Kidney (tissue), 14 donors: ENCODE data around the gene UMPS. TPM values are rescaled to one million over a fixed set of nuclear protein-coding genes. Genes with fewer than 3 reads are reported as not detected.

Source experiments
- DNase-seq, 5 donors: peaks; one replicate each; pipeline ENCODE4 v3.0.0-alpha.2; 2013 to 2020
- FAIRE-seq: peaks from 2 replicates; lab custom pipeline; 2012; peaks lifted over from hg19 to GRCh38; lab: Jason Lieb, UNC
- H3K27ac ChIP-seq, 2 donors: one replicate each; pipeline ENCODE4 v1.7.0; 2013; ENCODE audit warnings: low read depth in 2 of 2, low read length in 2 of 2, inconsistent platforms in 1 of 2
- H3K27me3 ChIP-seq: one replicate; pipeline ENCODE4 v1.7.1; 2013; ENCODE audit warnings: low read length, inconsistent platforms; ENCODE audit not compliant: control insufficient read depth, insufficient read depth
- H3K36me3 ChIP-seq, 3 donors: one replicate each; pipeline versions ENCODE4 v1.7.0 to v1.7.1; 2013; ENCODE audit warnings: low read length in 3 of 3, control low read depth in 1 of 3, inconsistent platforms in 1 of 3; ENCODE audit not compliant: insufficient read depth in 3 of 3, control insufficient read depth in 2 of 3
- H3K4me1 ChIP-seq, 3 donors: one replicate each; pipeline versions ENCODE4 v1.7.0 to v1.7.1; 2013; ENCODE audit warnings: low read length in 3 of 3, inconsistent platforms in 1 of 3, low read depth in 1 of 3; ENCODE audit not compliant: control insufficient read depth in 2 of 3, insufficient read depth in 2 of 3
- H3K4me3 ChIP-seq, 3 donors: one replicate each; pipeline versions ENCODE4 v1.7.0 to v1.8.1; 2013; ENCODE audit warnings: low read length in 3 of 3, control low read depth in 1 of 3, inconsistent platforms in 1 of 3
- H3K9ac ChIP-seq, 3 donors: one replicate each; pipeline versions ENCODE4 v1.7.0 to v1.7.1; 2013; ENCODE audit warnings: low read length in 3 of 3, control low read depth in 1 of 3, inconsistent platforms in 1 of 3
- H3K9me3 ChIP-seq, 3 donors: one replicate each; pipeline versions ENCODE4 v1.7.0 to v1.7.1; 2013; ENCODE audit warnings: low read length in 3 of 3, control low read depth in 1 of 3, inconsistent platforms in 1 of 3; ENCODE audit not compliant: control insufficient read depth in 2 of 3, insufficient read depth in 1 of 3
- intact Hi-C: fragments of 100-400 bp; cut with DNase I; formaldehyde crosslinking; loops from one replicate; pipeline ENCODE4 v1.11.1; 2022
- polyA plus RNA-seq: library from polyadenylated mRNA; stranded (reverse); fragments of 350-450 nt; fragmentation: Illumina TruSeq; extraction: RNeasy Lipid Tissue Mini Kit (QIAGEN cat#74804); gene quantifications from one replicate; pipeline ENCODE4 v1.2.3, GENCODE V29; 2014; ENCODE audit warnings: low read depth, low replicate concordance; ENCODE audit not compliant: insufficient read depth
- total RNA-seq: library from RNA; stranded (reverse); fragmentation: NEBNext Ultra II Directional; extraction: Animal tissue kit (Norgen Biotek cat#: 25700); gene quantifications from one replicate; pipeline ENCODE4 v1.2.1, GENCODE V29; 2021
- TF ChIP-seq, protein P1 (sequence below): IDR thresholded peaks from 3 replicates; pipeline ENCODE4 v1.5.1; 2012; ENCODE audit warnings: mild to moderate bottlenecking, moderate library complexity, borderline replicate concordance; ENCODE audit not compliant: insufficient read depth; ENCODE audit errors: extremely low read depth
- donor health status: control.
- donor health status: control.
- donor health status: control.
- donor health status: control.
- donor health status: control.
- donor health status: DM: yes; HTN: yes; CAD: no.
- donor health status: Normal renal cell carcinoma (clear cell type).

UMPS gene
- total and polyA plus RNA-seq, 2 donors from 2014 or later = 24.7 to 25.7 TPM

DNA sequence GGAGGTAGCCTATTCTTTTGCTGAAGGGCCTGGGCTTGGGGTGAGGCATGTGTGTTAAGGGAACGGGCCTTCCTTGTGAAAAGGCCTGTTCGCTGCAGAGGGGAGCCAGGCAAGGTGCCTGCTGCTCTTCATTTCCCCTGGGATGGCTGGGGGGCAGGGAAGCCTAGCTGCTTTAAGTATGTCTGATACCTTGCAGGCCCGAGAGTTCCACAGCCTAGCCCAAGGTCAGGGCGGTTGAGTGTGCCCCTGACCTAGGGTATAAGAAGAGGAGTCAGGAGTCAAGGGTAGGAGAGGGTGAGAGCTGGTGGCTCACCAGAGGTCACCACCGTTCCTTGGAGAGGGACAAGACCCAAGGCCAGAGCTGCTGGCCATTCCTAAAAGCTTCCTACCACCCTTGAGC, 46.6 kb downstream of the UMPS start:
- H3K4me3 ChIP-seq = no peak overlapping the region
- TF ChIP-seq, protein P1, sequence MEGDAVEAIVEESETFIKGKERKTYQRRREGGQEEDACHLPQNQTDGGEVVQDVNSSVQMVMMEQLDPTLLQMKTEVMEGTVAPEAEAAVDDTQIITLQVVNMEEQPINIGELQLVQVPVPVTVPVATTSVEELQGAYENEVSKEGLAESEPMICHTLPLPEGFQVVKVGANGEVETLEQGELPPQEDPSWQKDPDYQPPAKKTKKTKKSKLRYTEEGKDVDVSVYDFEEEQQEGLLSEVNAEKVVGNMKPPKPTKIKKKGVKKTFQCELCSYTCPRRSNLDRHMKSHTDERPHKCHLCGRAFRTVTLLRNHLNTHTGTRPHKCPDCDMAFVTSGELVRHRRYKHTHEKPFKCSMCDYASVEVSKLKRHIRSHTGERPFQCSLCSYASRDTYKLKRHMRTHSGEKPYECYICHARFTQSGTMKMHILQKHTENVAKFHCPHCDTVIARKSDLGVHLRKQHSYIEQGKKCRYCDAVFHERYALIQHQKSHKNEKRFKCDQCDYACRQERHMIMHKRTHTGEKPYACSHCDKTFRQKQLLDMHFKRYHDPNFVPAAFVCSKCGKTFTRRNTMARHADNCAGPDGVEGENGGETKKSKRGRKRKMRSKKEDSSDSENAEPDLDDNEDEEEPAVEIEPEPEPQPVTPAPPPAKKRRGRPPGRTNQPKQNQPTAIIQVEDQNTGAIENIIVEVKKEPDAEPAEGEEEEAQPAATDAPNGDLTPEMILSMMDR = no peak
- H3K27ac ChIP-seq = no peak overlapping the region
- H3K4me1 ChIP-seq = peaks cover 3 to 59% (median 48%) of the 10 kb centered on the region in 3 donors
- H3K36me3 ChIP-seq = no peaks in the 10 kb centered on the region
- no peaks in the 10 kb centered on the region for H3K27me3 ChIP-seq
- FAIRE-seq = no peak
- intact Hi-C loops = no loop called here
- no peaks in the 10 kb centered on the region for H3K9me3 ChIP-seq
- no peak for DNase-seq
- H3K9ac ChIP-seq = no peak overlapping the region

DNA sequence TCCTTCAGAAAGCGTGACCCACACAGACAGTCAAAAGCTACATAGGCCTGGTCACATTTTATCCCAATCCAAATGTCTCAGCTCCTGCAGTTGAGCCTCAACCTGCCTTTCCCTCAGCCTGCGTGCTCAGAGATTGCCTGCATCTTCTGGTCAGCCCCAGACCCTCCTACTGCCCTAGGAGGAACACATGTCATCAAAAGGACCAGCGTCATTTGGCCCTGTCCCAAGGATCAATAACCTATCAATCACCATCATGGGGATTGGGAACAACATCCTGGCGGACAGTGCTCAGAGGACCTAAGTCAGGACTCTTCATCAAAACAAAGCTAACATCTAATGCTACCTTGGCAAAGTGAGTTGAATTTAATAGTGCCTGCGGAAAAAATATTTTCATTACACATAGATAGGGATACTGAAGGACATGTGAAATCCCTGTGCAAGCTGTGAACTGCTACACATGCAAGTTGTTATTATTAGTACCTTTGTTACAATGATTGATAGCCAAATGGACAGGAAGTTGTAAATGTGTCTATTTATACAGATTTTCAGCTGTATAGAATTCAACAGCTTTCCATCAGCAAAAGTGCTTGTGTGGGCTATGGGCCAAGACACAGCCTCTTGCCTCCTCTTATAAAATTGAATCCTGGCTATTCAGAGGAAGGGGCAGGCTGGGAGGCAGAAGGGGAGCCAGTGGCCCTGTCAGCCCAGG, 47.7 kb downstream of the UMPS start:
- peak in 2 of 5 donors; percentile 66 to 78 for DNase-seq
- no peak overlapping the region for H3K27ac ChIP-seq
- intact Hi-C loops = no loop called here

DNA sequence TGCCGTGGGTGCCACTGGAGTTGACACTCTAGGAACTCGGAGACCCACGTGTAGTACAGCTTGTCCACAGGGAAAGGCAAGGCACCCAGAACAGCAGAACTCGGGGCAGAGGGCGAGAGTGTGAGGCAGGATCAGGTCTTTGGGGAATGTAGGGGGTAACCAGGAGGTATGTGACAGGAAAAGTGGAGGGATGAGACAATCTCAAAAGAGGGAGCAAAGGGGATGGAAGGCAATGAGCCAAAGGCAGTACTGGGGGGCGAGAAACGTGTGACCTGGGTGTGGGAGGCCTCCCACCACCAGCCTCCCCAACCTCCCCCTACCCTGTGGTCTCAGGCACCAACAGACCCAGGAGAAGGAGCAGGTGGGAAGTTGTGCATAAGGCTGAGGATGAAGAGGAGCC, 48.9 kb downstream of the UMPS start:
- Histone ChIP-seq H3K27me3 (no peaks in the 10 kb centered on the region), H3K36me3 (peaks cover 0 to 3% (median 0%) of the 10 kb centered on the region in 3 donors), H3K4me3 (no peak overlapping the region), H3K9me3 (no peaks in the 10 kb centered on the region), H3K27ac (peak overlapping the region; percentile 86 to 95), H3K9ac (peak overlapping the region in 1 of 3 donors; percentile 10), H3K4me1 (peaks cover 0 to 46% (median 44%) of the 10 kb centered on the region in 3 donors)
- DNase-seq (no peak), FAIRE-seq (no peak)
- TF ChIP-seq, protein P1 = no peak
- intact Hi-C loops = no loop called here

More for the DNA sequence above, 47.7 kb downstream of the UMPS start:
- Histone ChIP-seq H3K36me3 (no peaks in the 10 kb centered on the region), H3K9me3 (no peaks in the 10 kb centered on the region), H3K9ac (peak overlapping the region in 1 of 3 donors; percentile 10), H3K4me1 (peaks cover 0 to 52% (median 46%) of the 10 kb centered on the region in 3 donors), H3K27me3 (no peaks in the 10 kb centered on the region), H3K4me3 (no peak overlapping the region)
- TF ChIP-seq, protein P1 = no peak
- no peak for FAIRE-seq
